C4-2B (cell line): Measurements from ENCODE around the gene TIPIN.
"Not testable (repeated sequence)": the region's sequence is repeated elsewhere in the genome, so short reads cannot be mapped to it uniquely, and the experiment has no call there.

Experiments used
- H3K27ac ChIP-seq: fragments of 450-650 bp; 2 replicates; pipeline ENCODE4 v1.5.1; 2017
- CTCF ChIP-seq: fragments of 450-650 bp; conservative IDR thresholded peaks from 2 replicates; pipeline ENCODE4 v1.5.1; 2017; ENCODE audit warnings: mild to moderate bottlenecking
- ZFX ChIP-seq: fragments of 450-650 bp; IDR thresholded peaks from 2 replicates; pipeline ENCODE4 v1.6.1; 2017

Gene TIPIN

GRCh38 chr15:66374179-66374578 is 17.7 kb upstream of the TIPIN start:
- H3K27ac ChIP-seq = no peak overlapping the region
- no peak for TF ChIP-seq ZFX
- TF ChIP-seq CTCF = no peak

- H3K27ac ChIP-seq = no peak overlapping the region
Measured at GRCh38 chr15:66369773-66370651, 13.5 kb upstream of the TIPIN start.

GRCh38 chr15:66364944-66365528 is 8.6 kb upstream of the TIPIN start:
- H3K27ac ChIP-seq = no peak overlapping the region

More at GRCh38 chr15:66369773-66370651, 13.5 kb upstream of the TIPIN start:
- TF ChIP-seq ZFX (no peak), CTCF (no peak)

GRCh38 chr15:66362776-66363175 is 6.3 kb upstream of the TIPIN start:
- TF ChIP-seq CTCF (no peak), ZFX (no peak)
- no peak overlapping the region for H3K27ac ChIP-seq

More at GRCh38 chr15:66364944-66365528, 8.6 kb upstream of the TIPIN start:
- TF ChIP-seq CTCF = no peak
- TF ChIP-seq ZFX = no peak

- H3K27ac ChIP-seq = not testable (repeated sequence)
Measured at GRCh38 chr15:66361745-66362460, 5.4 kb upstream of the TIPIN start.

GRCh38 chr15:66359740-66360139 is 3.3 kb upstream of the TIPIN start:
- TF ChIP-seq CTCF = no peak
- TF ChIP-seq ZFX = no peak
- H3K27ac ChIP-seq = no peak overlapping the region

GRCh38 chr15:66356077-66356358 is 467 bp downstream of the TIPIN start:
- TF ChIP-seq ZFX = no peak
- no peak for TF ChIP-seq CTCF
- peak overlapping the region; percentile 88 for H3K27ac ChIP-seq

- H3K27ac ChIP-seq = not testable (repeated sequence)
Measured at GRCh38 chr15:66348530-66348929, 8.0 kb downstream of the TIPIN start.
